ENCODE data around the gene TBC1D21. TPM values are rescaled to one million over a fixed set of nuclear protein-coding genes. Genes with fewer than 3 reads are reported as not detected.

TBC1D21 gene
- total RNA-seq, 6 experiments from 2014 or later = not detected

DNA sequence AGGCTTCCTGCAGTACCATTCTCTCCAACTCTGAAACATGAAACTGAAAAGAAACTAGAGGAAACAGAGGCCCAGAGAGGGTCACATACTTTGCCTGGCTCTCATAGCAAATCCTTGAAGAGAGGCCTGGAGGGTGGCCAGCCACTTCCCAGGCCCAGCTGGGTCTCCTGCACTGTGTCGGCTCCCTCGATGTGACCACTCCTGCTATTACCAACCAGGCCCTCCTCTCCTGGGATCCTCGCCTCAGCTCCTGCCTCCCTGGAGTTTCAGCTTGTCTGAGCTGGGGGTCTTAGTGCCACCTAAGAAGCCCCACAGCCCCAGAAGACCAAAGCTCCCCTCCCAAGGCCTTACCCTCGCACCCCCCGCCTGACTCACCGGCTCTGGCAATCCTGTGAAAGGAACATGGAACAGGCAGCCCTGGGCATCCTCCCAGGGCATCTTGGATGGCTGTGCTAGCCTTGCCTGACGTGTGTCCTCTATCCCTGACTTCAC is 57.5 kb downstream of the TBC1D21 start:
- H3K36me3 Mint-ChIP-seq (ENCODE audit: low read depth) = peaks cover 26% of the 10 kb centered on the region
- TF ChIP-seq, protein P1, sequence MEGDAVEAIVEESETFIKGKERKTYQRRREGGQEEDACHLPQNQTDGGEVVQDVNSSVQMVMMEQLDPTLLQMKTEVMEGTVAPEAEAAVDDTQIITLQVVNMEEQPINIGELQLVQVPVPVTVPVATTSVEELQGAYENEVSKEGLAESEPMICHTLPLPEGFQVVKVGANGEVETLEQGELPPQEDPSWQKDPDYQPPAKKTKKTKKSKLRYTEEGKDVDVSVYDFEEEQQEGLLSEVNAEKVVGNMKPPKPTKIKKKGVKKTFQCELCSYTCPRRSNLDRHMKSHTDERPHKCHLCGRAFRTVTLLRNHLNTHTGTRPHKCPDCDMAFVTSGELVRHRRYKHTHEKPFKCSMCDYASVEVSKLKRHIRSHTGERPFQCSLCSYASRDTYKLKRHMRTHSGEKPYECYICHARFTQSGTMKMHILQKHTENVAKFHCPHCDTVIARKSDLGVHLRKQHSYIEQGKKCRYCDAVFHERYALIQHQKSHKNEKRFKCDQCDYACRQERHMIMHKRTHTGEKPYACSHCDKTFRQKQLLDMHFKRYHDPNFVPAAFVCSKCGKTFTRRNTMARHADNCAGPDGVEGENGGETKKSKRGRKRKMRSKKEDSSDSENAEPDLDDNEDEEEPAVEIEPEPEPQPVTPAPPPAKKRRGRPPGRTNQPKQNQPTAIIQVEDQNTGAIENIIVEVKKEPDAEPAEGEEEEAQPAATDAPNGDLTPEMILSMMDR (IDR thresholded peaks at IDR 0.05) = no peak
- H3K9me3 Mint-ChIP-seq = no peaks in the 10 kb centered on the region
- H3K27me3 Mint-ChIP-seq (ENCODE audit: insufficient read depth) = peaks cover 3% of the 10 kb centered on the region
- peak overlapping the region; percentile 91 for H3K4me3 Mint-ChIP-seq
- DNase-seq = peak; percentile 87
- H3K27ac Mint-ChIP-seq = peak overlapping the region; percentile 99
- H3K4me1 Mint-ChIP-seq (ENCODE audit: low read depth) = peaks cover 83% of the 10 kb centered on the region

DNA sequence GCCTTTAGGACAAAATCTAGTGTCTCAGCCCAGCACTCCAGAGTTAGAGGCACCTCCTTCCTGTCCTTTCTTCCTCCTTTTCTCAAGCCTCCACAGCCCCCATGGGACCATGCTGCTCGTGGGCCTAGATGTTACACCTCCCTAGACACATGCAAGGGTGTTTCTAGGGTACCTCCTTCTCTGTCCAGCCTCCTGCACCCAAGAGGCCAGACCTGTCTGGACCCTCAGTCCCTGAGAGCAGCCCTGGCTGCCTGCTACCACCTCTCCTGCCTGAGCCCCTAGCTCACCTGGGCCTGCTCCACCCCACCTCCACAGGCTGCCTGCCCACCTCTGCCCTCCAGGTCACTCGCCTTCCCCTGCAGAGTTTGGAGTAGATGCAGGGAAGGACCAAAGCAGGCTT is 58.1 kb downstream of the TBC1D21 start:
- H3K36me3 Mint-ChIP-seq (ENCODE audit: low read depth) = peaks cover 28% of the 10 kb centered on the region
- TF ChIP-seq, protein P1 (IDR thresholded peaks at IDR 0.05) = no peak
- H3K4me1 Mint-ChIP-seq (ENCODE audit: low read depth) = peaks cover 86% of the 10 kb centered on the region
- H3K4me3 Mint-ChIP-seq = peak overlapping the region; percentile 91
- peaks cover 2% of the 10 kb centered on the region for H3K27me3 Mint-ChIP-seq (ENCODE audit: insufficient read depth)
- peak overlapping the region; percentile 99 for H3K27ac Mint-ChIP-seq
- no peaks in the 10 kb centered on the region for H3K9me3 Mint-ChIP-seq
- no peak for DNase-seq

DNA sequence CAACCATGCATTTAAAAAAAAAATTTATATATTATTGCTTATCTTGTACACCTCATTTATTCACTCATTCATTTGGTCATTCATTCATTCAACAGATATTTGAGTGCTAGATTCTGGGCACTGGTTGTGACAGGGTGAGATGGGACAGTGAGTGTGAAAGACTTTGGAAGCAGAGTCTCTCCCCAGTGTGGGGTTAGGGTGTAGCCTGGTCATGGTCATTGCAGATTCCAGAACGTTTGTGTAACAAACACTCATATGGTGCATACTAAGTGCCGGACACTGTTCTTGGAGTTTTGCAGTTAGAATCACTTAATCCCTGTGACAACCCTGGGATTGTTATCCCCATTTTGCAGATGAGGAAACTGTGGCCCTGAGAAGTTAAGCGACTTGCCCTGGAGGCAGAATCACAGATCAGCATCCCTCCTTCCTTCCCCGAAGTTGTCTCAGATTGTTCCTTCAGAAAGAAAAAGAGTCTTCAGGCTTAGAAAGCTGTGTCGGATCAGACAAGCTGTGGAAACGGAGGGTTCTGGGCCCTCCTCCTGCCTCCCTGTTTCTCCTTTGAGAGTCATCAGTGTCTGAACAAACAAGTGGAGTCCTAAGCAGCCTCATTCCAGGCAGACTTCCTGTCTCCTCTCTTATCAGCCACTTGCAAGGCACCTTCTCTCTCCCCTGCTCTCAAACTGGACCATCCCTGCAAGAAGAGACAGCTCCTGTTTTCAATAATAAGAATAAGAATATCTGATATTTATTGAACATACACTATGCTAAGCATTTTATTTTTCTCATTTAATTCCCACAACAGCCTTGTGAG is 59.2 kb downstream of the TBC1D21 start:
- no peaks in the 10 kb centered on the region for H3K9me3 Mint-ChIP-seq
- TF ChIP-seq, protein P1 (IDR thresholded peaks at IDR 0.05) = no peak
- H3K27me3 Mint-ChIP-seq (ENCODE audit: insufficient read depth) = peaks cover 2% of the 10 kb centered on the region
- peak overlapping the region; percentile 91 for H3K4me3 Mint-ChIP-seq
- H3K36me3 Mint-ChIP-seq (ENCODE audit: low read depth) = peaks cover 33% of the 10 kb centered on the region
- peaks cover 90% of the 10 kb centered on the region for H3K4me1 Mint-ChIP-seq (ENCODE audit: low read depth)
- DNase-seq = no peak
- peak overlapping the region; percentile 99 for H3K27ac Mint-ChIP-seq

DNA sequence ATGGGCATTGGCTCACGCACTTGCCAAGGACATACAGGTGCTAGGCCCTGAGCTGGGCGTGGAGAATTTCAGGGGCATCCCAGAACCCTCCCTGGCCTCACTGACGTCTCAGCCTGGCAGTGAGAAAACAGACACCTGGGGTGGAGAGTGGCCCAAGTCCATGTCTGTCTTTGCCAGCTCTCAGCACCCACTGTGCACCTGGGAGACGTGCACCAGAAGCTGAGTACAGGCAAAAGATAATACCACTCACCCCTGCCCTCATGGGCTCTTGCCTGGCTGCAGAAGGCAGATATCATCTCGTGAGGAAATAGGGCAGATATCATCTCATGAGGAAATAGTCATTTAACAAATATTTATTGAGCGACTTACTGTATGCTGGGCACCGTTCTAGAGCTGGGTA is 60.9 kb downstream of the TBC1D21 start:
- TF ChIP-seq, protein P1 (IDR thresholded peaks at IDR 0.05) = no peak
- Mint-ChIP-seq H3K4me1 (ENCODE audit: low read depth) (peaks cover 85% of the 10 kb centered on the region), H3K36me3 (ENCODE audit: low read depth) (peaks cover 26% of the 10 kb centered on the region), H3K27ac (peak overlapping the region; percentile 63), H3K4me3 (peak overlapping the region; percentile 50), H3K27me3 (ENCODE audit: insufficient read depth) (no peaks in the 10 kb centered on the region; the same call in 1 of the 2 replicates), H3K9me3 (no peaks in the 10 kb centered on the region)
- DNase-seq = no peak

DNA sequence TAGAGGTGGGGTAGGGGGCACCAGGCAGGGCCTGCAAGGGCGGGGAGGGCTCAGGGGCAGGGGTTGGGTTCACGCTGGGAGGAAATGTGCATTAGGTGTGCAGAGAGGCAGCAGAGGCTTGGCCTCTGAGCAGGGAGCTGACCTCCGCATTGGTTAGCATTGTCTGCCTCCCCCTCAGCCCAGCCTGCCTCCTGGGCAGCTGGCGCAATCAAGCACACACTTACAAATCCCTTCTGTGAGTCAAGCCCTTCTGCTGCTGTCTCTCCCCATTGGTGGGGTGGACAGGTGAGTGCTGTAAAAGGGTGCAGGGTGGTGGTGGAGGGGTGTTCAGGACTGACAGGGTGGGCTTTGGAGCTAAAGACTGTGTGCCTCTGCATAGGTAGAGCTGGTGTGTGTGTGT is 62.2 kb downstream of the TBC1D21 start:
- TF ChIP-seq, protein P1 (IDR thresholded peaks at IDR 0.05) = no peak
- Mint-ChIP-seq H3K36me3 (ENCODE audit: low read depth) (peaks cover 25% of the 10 kb centered on the region), H3K27ac (peak overlapping the region; percentile 63), H3K4me1 (ENCODE audit: low read depth) (peaks cover 85% of the 10 kb centered on the region), H3K9me3 (no peaks in the 10 kb centered on the region), H3K27me3 (ENCODE audit: insufficient read depth) (no peaks in the 10 kb centered on the region; the same call in 1 of the 2 replicates), H3K4me3 (no peak overlapping the region)
- no peak for DNase-seq
